CD4-positive, CD25-positive, alpha-beta regulatory T cell (primary cell): ENCODE data around the gene GALNT2. TPM values are rescaled to one million over a fixed set of nuclear protein-coding genes. Genes with fewer than 3 reads are reported as not detected.
A peak's percentile ranks its signal among the peaks of the same experiment; 100 is the strongest.

Experiments used
- ATAC-seq, 2 donors: fragments of 150-1000 bp; cut with Tn5 transposase; one replicate each; pipeline ENCODE4 v1.10.0; 2021; ENCODE audit warnings: low read depth in 2 of 2, moderate number of reproducible peaks in 2 of 2, moderate library complexity in 1 of 2
- DNase-seq, 3 donors: peaks; one replicate each; pipeline versions ENCODE4 v3.0.0 to v3.0.0-alpha.2; 2012 to 2022; ENCODE audit warnings: mixed read lengths in 1 of 3
- H3K27ac ChIP-seq: one replicate; pipeline ENCODE4 v1.7.0; 2013; ENCODE audit warnings: mild to moderate bottlenecking, low read length; ENCODE audit not compliant: insufficient read depth, poor library complexity, severe bottlenecking
- H3K27me3 ChIP-seq: one replicate; pipeline ENCODE4 v1.7.0; 2013; ENCODE audit warnings: low read length; ENCODE audit not compliant: control insufficient read depth, insufficient read depth
- H3K36me3 ChIP-seq: one replicate; pipeline ENCODE4 v1.7.0; 2013; ENCODE audit warnings: mild to moderate bottlenecking, low read length, moderate library complexity; ENCODE audit not compliant: control insufficient read depth, insufficient read depth
- H3K4me1 ChIP-seq: 2 replicates; pipeline ENCODE4 v1.7.0; 2013; ENCODE audit warnings: mild to moderate bottlenecking, low read length; ENCODE audit not compliant: insufficient read depth, control insufficient read depth, poor library complexity, severe bottlenecking
- H3K4me3 ChIP-seq: one replicate; pipeline ENCODE4 v1.7.0; 2013; ENCODE audit warnings: low read depth, mild to moderate bottlenecking, low read length, moderate library complexity
- H3K9me3 ChIP-seq, 2 experiments: 1 replicate in 1 of 2; 2 replicates in 1 of 2; pipeline ENCODE4 v1.7.0; 2013; ENCODE audit warnings: low read length in 2 of 2, mild to moderate bottlenecking in 1 of 2, moderate library complexity in 1 of 2; ENCODE audit not compliant: control insufficient read depth in 2 of 2
- H3K27ac Mint-ChIP-seq, 3 donors: one replicate each; pipeline ENCODE4 v1.8.0; 2020 to 2022; ENCODE audit warnings: mild to moderate bottlenecking in 3 of 3, mixed read lengths in 3 of 3, moderate library complexity in 2 of 3
- H3K27me3 Mint-ChIP-seq: one replicate; pipeline ENCODE4 v1.8.0; 2022; ENCODE audit warnings: mild to moderate bottlenecking, mixed read lengths
- H3K36me3 Mint-ChIP-seq: one replicate; pipeline ENCODE4 v1.8.0; 2020; ENCODE audit warnings: mixed read lengths
- H3K4me1 Mint-ChIP-seq, 4 donors: one replicate each; pipeline ENCODE4 v1.8.0; 2020 to 2022; ENCODE audit warnings: mixed read lengths in 4 of 4, mild to moderate bottlenecking in 1 of 4
- H3K4me3 Mint-ChIP-seq, 4 donors: one replicate each; pipeline ENCODE4 v1.8.0; 2020 to 2022; ENCODE audit warnings: mild to moderate bottlenecking in 4 of 4, mixed read lengths in 4 of 4, moderate library complexity in 3 of 4
- H3K9me3 Mint-ChIP-seq, 7 donors: one replicate each; pipeline ENCODE4 v1.8.0; 2020 to 2022; ENCODE audit warnings: mixed read lengths in 7 of 7, mild to moderate bottlenecking in 3 of 7, moderate library complexity in 2 of 7
- polyA plus RNA-seq, 4 donors: library from polyadenylated mRNA; unstranded; fragments of 300-500 nt; fragmentation: Illumina TruSeq; gene quantifications; one replicate each; pipeline ENCODE4 v1.2.3, GENCODE V29; 2021
- total RNA-seq: library from RNA; stranded (reverse); gene quantifications from one replicate; pipeline ENCODE4 v1.2.3, GENCODE V29; 2022

The GALNT2 gene
- total and polyA plus RNA-seq, 5 donors from 2014 or later, result 10.9 to 15.8 (median 13.1) TPM

DNA sequence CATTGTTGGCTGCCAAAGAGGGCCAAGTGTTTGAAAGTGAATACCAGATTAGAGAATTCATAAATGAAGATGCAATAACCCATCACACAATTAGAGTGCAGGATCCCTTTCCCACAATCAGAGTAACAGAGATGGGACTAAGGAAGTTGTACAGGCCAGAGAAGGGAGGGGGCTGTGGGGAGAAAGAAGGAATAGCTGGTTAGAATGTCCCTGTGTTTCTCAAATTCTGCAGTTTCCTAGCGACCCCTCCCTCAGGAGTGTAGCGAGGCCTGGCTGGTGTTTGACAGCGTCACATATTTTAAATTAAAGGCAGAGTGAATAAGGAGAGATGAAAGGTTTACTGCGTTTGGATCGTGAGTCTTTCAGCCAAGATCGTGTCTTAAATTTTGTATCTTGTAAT is 58.1 kb downstream of the GALNT2 start:
- Mint-ChIP-seq H3K4me1 (peaks cover 31 to 66% (median 43%) of the 10 kb centered on the region in 4 donors), H3K9me3 (peaks cover 0 to 2% (median 0%) of the 10 kb centered on the region in 7 donors), H3K27ac (peak overlapping the region in 2 of 3 donors; percentile 8 to 68), H3K4me3 (no peak overlapping the region), H3K36me3 (peaks cover 13% of the 10 kb centered on the region), H3K27me3 (no peaks in the 10 kb centered on the region)
- H3K27me3 ChIP-seq, result no peaks in the 10 kb centered on the region
- no peaks in the 10 kb centered on the region for H3K9me3 ChIP-seq
- H3K36me3 ChIP-seq, result no peaks in the 10 kb centered on the region
- no peak overlapping the region for H3K27ac ChIP-seq
- ATAC-seq, result no peak
- no peak overlapping the region for H3K4me3 ChIP-seq
- H3K4me1 ChIP-seq, result peaks cover 7% of the 10 kb centered on the region
- DNase-seq, result no peak

DNA sequence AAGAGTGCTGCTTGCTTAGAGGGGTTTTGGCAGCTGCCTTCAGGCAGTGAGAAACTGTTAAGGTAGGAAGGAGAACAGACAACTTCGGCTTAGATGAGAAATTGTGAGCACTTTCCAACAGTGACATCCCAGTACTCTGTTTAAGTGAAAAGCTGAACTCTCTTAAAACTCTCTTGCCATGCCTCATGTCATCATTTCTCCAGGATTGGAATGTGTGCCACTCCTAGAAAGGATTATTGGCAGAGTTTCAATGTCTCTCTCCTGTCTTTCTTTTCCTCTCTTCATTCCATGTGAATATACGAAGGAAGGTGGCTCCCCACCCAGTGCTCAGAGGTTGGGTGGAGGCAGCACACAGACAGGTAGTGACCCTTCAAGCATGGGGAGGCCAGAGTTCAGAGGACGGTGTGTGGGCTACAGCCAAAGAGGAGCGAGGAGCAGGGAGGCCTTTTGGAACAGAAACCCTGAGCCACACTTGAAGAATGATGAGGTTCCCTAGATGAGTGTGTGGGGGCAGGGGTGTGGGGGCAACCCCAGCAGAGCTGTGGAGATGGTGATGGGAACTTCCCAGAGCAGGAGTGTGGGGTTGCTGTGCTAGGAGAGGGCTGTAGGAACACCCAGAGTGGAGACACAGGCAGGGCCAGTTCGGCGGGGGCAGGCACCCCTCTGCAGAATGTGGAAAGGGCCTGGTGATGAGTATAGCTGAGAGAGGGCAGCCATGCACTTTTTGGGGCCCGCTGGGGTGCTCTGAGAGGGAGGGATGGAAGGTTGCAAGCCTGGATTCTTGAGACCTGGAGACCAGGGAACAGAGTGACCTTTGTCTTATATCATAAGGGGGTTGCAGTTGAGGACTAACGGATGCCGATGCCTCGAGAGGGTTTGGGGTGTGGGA is 58.8 kb downstream of the GALNT2 start:
- peaks cover 31 to 63% (median 41%) of the 10 kb centered on the region in 4 donors for H3K4me1 Mint-ChIP-seq
- peaks cover 7% of the 10 kb centered on the region for H3K4me1 ChIP-seq
- no peak overlapping the region for H3K27ac ChIP-seq

DNA sequence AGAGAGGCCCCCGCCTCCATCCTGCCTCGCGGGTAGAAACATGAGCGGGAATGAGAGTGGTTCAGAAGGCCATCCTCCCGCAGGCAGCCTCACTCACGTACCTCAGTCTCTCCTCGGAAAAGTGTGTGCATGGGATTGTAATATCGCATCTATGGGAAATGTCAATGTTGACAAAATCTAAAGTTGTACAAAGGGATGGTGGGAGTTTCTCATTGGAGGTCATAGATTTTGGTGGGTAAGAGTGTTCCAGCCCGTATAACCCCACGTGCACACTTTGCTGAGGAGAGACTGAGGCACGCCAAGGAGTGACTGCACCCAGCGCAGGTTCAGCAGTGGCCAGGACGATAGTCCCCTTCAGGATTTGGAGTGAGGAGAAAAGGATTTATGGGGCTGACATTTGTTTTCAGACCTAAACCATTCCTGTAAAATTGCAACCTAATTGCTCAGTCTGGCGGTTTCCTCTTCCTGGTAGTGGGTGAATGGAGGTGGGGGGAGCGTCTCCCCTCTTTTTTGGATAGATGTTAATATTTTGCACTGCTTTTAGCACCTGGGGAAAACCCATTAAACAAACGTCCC is 59.6 kb downstream of the GALNT2 start:
- Histone ChIP-seq H3K36me3 (no peaks in the 10 kb centered on the region), H3K4me1 (peaks cover 7% of the 10 kb centered on the region), H3K27ac (no peak overlapping the region), H3K9me3 (no peaks in the 10 kb centered on the region), H3K27me3 (no peaks in the 10 kb centered on the region), H3K4me3 (no peak overlapping the region)
- DNase-seq, result no peak
- ATAC-seq, result no peak
- Mint-ChIP-seq H3K27me3 (no peaks in the 10 kb centered on the region), H3K4me1 (peaks cover 31 to 63% (median 39%) of the 10 kb centered on the region in 4 donors), H3K9me3 (peaks cover 0 to 2% (median 0%) of the 10 kb centered on the region in 7 donors), H3K36me3 (peaks cover 3% of the 10 kb centered on the region), H3K27ac (peak overlapping the region; percentile 35 to 78 (median 52)), H3K4me3 (peak overlapping the region in 3 of 4 donors; percentile 30 to 64 (median 41))

More for the DNA sequence above, 58.8 kb downstream of the GALNT2 start:
- no peaks in the 10 kb centered on the region for H3K9me3 ChIP-seq
- Mint-ChIP-seq H3K27me3 (no peaks in the 10 kb centered on the region), H3K4me3 (peak overlapping the region in 1 of 4 donors; percentile 45), H3K27ac (peak overlapping the region; percentile 35 to 68 (median 66)), H3K9me3 (peaks cover 0 to 2% (median 0%) of the 10 kb centered on the region in 7 donors), H3K36me3 (peaks cover 9% of the 10 kb centered on the region)
- no peak for DNase-seq
- no peaks in the 10 kb centered on the region for H3K36me3 ChIP-seq
- H3K4me3 ChIP-seq, result no peak overlapping the region
- H3K27me3 ChIP-seq, result no peaks in the 10 kb centered on the region
- no peak for ATAC-seq

DNA sequence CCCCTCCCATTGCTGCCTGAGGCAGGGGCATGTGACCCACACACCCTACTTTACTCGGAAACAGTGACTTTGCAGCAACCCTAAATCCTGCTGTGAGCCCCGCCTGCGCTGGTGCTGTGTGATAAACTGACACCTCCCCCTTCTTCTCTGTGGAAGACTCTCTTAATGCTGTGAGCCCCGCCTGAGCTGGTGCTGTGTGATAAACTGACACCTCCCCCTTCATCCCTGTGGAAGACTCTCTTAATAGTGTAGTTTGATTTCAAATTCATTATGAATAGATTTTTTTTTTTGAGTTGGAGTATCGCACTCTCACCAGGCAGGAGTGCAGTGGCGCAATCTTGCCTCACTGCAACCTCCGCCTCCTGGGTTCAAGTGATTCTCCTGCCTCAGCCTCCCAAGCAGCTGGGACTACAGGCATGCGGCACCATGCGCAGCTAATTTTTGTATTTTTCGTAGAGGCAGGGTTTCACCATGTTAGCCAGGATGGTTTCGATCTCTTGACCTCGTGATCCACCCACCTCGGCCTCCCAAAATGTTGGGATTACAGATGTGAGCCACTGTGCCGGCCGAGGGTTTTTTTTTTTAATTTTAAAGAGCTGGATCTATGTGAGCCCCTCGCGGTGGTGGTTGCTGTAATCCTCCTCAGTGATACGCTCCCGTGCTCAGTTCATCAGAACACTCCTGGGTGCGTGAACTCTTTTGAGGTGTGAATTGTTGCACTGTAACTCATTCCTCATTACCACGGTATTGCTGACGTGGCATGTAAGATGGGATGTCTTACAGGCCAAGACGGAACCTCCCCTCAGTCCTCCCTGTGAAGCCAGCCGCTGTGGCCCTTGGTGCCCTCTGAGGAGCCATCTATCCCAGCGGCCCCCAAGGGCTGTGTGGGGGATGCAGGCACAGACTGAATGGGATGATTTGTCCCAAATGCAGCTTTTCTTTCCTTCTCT is 60.3 kb downstream of the GALNT2 start:
- Mint-ChIP-seq H3K4me1 (peaks cover 31 to 66% (median 41%) of the 10 kb centered on the region in 4 donors), H3K27me3 (no peaks in the 10 kb centered on the region), H3K9me3 (peaks cover 0 to 2% (median 0%) of the 10 kb centered on the region in 7 donors), H3K27ac (peak overlapping the region; percentile 52 to 91 (median 78)), H3K4me3 (peak overlapping the region in 2 of 4 donors; percentile 41 to 64), H3K36me3 (peaks cover 3% of the 10 kb centered on the region)
- Histone ChIP-seq H3K9me3 (no peaks in the 10 kb centered on the region), H3K4me1 (peaks cover 7% of the 10 kb centered on the region), H3K27me3 (no peaks in the 10 kb centered on the region), H3K36me3 (no peaks in the 10 kb centered on the region), H3K4me3 (no peak overlapping the region), H3K27ac (no peak overlapping the region)
- DNase-seq, result peak in 1 of 3 donors; percentile 93
- peak; percentile 50 to 58 for ATAC-seq

DNA sequence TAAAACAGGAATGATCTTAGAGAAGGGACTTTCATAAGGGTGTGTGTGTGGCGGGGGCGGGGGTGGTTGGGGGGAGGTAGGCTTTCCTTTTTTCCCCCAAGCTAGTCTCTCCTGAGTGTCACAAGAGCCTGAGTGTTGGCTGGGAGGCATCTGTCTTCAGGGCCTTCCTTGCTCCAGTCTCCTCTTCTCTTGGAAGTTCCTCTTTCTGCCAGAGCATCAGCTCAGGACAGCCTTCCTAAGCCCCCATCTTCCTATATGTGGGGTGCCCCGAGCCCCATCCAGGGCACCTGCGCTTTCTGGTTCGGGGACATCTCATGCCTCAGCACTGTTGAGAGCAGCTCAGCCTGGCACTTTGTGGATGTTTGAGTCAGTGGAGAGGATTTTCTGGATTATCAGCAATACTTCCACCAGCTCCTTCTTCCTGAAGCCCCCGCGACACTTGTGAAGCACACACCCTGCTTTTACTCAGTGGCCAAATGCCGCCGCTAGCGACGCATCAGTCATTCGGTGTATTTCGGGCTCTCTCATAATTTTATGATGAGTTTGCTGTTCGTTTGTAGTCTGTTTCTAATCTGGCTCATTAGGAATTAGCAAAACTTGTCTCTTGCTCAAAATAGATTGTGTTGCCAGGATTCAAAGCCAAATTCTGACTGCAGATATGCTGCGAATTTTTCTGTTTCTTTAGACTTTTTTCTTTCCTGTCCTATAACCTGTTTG is 61.7 kb downstream of the GALNT2 start:
- H3K4me3 ChIP-seq, result no peak overlapping the region
- H3K4me1 Mint-ChIP-seq, result peaks cover 31 to 67% (median 40%) of the 10 kb centered on the region in 4 donors
- H3K4me3 Mint-ChIP-seq, result no peak overlapping the region
- no peaks in the 10 kb centered on the region for H3K27me3 ChIP-seq
- no peaks in the 10 kb centered on the region for H3K9me3 ChIP-seq
- peaks cover 0 to 2% (median 0%) of the 10 kb centered on the region in 7 donors for H3K9me3 Mint-ChIP-seq
- H3K4me1 ChIP-seq, result peaks cover 7% of the 10 kb centered on the region
- DNase-seq (no peak), ATAC-seq (no peak)
- no peaks in the 10 kb centered on the region for H3K36me3 ChIP-seq
- H3K27me3 Mint-ChIP-seq, result no peaks in the 10 kb centered on the region
- no peak overlapping the region for H3K27ac Mint-ChIP-seq
- no peak overlapping the region for H3K27ac ChIP-seq
- peaks cover 3% of the 10 kb centered on the region for H3K36me3 Mint-ChIP-seq

DNA sequence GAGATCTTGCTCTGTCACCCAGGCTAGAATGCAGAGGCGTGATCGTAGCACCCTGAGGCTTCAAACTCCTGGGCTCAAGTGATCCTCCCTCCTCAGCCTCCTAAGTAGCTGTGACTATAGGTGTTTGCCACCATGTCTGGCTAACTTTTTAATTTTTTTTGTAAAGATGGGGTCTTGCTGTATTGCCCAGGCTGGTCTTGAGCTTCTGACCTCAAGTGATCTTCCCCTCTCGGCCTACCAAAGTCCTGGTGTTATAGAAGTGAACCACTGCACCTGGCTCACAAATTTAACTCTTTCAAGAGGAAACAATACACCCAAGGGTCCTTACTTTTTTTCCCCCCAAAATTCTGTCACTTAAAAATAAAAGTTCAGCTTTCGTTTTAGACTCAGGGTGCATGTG is 62.3 kb downstream of the GALNT2 start:
- ATAC-seq (no peak), DNase-seq (no peak)
- Mint-ChIP-seq H3K4me1 (peaks cover 27 to 66% (median 37%) of the 10 kb centered on the region in 4 donors), H3K4me3 (no peak overlapping the region), H3K27me3 (no peaks in the 10 kb centered on the region), H3K36me3 (peaks cover 3% of the 10 kb centered on the region), H3K27ac (no peak overlapping the region), H3K9me3 (peaks cover 0 to 2% (median 0%) of the 10 kb centered on the region in 7 donors)
- Histone ChIP-seq H3K36me3 (no peaks in the 10 kb centered on the region), H3K4me3 (no peak overlapping the region), H3K4me1 (peaks cover 4% of the 10 kb centered on the region), H3K27ac (no peak overlapping the region), H3K27me3 (no peaks in the 10 kb centered on the region), H3K9me3 (no peaks in the 10 kb centered on the region)
